H1 (cell line): ENCODE data around the gene P2RX6. TPM values are rescaled to one million over a fixed set of nuclear protein-coding genes. Genes with fewer than 3 reads are reported as not detected.

Experiments
- CTCF ChIA-PET: fragments of 300-600 bp; sonication (Branson Sonifier 250); formaldehyde crosslinking; loops from one replicate; lab custom pipeline; 2021; ENCODE audit not compliant: partially characterized antibody; lab: Charles Lee
- POLR2A ChIA-PET: fragments of 300-600 bp; sonication (Branson Sonifier 250); formaldehyde crosslinking; loops from one replicate; lab custom pipeline; 2021; ENCODE audit warnings: inconsistent platforms; ENCODE audit not compliant: partially characterized antibody; lab: Charles Lee
- DNase-seq, 2 experiments: peaks; one replicate each; pipeline versions ENCODE4 v3.0.0 to v3.0.0-alpha.2; 2010 to 2022; ENCODE audit warnings: low spot score in 2 of 2, low read depth in 1 of 2, mixed read lengths in 1 of 2
- FAIRE-seq: peaks from 2 replicates; lab custom pipeline; 2011; peaks lifted over from hg19 to GRCh38; lab: Jason Lieb, UNC
- H2AFZ ChIP-seq: 2 replicates; pipeline ENCODE4 v1.8.1; 2012; ENCODE audit warnings: low read length, inconsistent platforms
- H2AK5ac ChIP-seq: 2 replicates; pipeline ENCODE4 v1.6.1; 2013; ENCODE audit warnings: low read depth, low read length
- H2BK120ac ChIP-seq: replicated peaks from 2 replicates; pipeline ENCODE3; 2013; ENCODE audit warnings: low read depth, low read length, inconsistent platforms
- H2BK12ac ChIP-seq: 2 replicates; pipeline ENCODE4 v1.6.1; 2013; ENCODE audit warnings: low read depth, low read length
- H2BK15ac ChIP-seq: 2 replicates; pipeline ENCODE4 v1.6.1; 2013; ENCODE audit warnings: low read length
- H2BK20ac ChIP-seq: 2 replicates; pipeline ENCODE4 v1.6.1; 2013; ENCODE audit warnings: low read length
- H2BK5ac ChIP-seq: 2 replicates; pipeline ENCODE4 v1.6.1; 2013; ENCODE audit warnings: low read depth, low read length
- H3K14ac ChIP-seq: 2 replicates; pipeline ENCODE4 v1.6.1; 2013; ENCODE audit warnings: inconsistent platforms; ENCODE audit not compliant: insufficient read length
- H3K18ac ChIP-seq: 2 replicates; pipeline ENCODE4 v1.6.1; 2013; ENCODE audit warnings: low read length; ENCODE audit errors: extremely low read depth
- H3K23ac ChIP-seq: 2 replicates; pipeline ENCODE4 v1.6.1; 2013; ENCODE audit warnings: inconsistent platforms; ENCODE audit not compliant: insufficient read length
- H3K23me2 ChIP-seq: 2 replicates; pipeline ENCODE4 v1.6.1; 2013; ENCODE audit warnings: low read depth, low read length
- H3K27ac ChIP-seq: 2 replicates; pipeline ENCODE4 v1.6.1; 2011; ENCODE audit warnings: low read depth, low read length, inconsistent platforms
- H3K27me3 ChIP-seq, 4 experiments: replicated peaks in 1 of 4; 1 replicate in 1 of 4; 2 replicates in 3 of 4; pipeline versions ENCODE4 v1.6.1 to v1.8.1; 2011 to 2013; ENCODE audit warnings: low read length in 3 of 4, mild to moderate bottlenecking in 3 of 4, inconsistent platforms in 2 of 4, mixed read lengths in 2 of 4, moderate library complexity in 1 of 4; ENCODE audit not compliant: control insufficient read depth in 3 of 4, insufficient read depth in 3 of 4; ENCODE audit errors: extremely low read depth in 1 of 4
- H3K36me3 ChIP-seq, 4 experiments: 2 replicates each; pipeline versions ENCODE4 v1.6.1 to v1.8.1; 2011 to 2013; ENCODE audit warnings: mild to moderate bottlenecking in 4 of 4, low read length in 3 of 4, moderate library complexity in 2 of 4, control low read depth in 1 of 4, inconsistent platforms in 1 of 4; ENCODE audit not compliant: insufficient read depth in 4 of 4, control insufficient read depth in 2 of 4
- H3K4ac ChIP-seq: replicated peaks from 2 replicates; pipeline ENCODE3; 2013; ENCODE audit warnings: low read length, low read depth, mixed read lengths, inconsistent platforms; ENCODE audit not compliant: insufficient read length
- H3K4me1 ChIP-seq, 4 experiments: replicated peaks in 1 of 4; 1 replicate in 1 of 4; 2 replicates in 3 of 4; pipeline versions ENCODE4 v1.6.1 to v1.8.1; 2011 to 2013; ENCODE audit warnings: low read length in 3 of 4, inconsistent platforms in 2 of 4, mixed read lengths in 1 of 4; ENCODE audit not compliant: insufficient read depth in 4 of 4, control insufficient read depth in 3 of 4
- H3K4me2 ChIP-seq, 2 experiments: 2 replicates each; pipeline versions ENCODE4 v1.6.1 to v1.8.1; 2011 to 2013; ENCODE audit warnings: low read depth in 2 of 2, low read length in 2 of 2, control low read depth in 1 of 2, inconsistent platforms in 1 of 2, mild to moderate bottlenecking in 1 of 2; ENCODE audit not compliant: insufficient read depth in 1 of 2
- H3K4me3 ChIP-seq, 4 experiments: fragments of 200-600, 300-600 bp in 1 of 4; sonication (generic), shearing (Covaris generic), sonication (Bioruptor Twin) in 1 of 4; 2 replicates each; pipeline versions ENCODE4 v1.5.1 to v1.8.1; 2011 to 2016; ENCODE audit warnings: low read length in 4 of 4, low read depth in 3 of 4, control low read depth in 2 of 4, inconsistent platforms in 2 of 4, mild to moderate bottlenecking in 2 of 4, mixed read lengths in 1 of 4, moderate library complexity in 1 of 4; ENCODE audit not compliant: insufficient read depth in 2 of 4; ENCODE audit errors: extremely low read depth in 1 of 4
- H3K56ac ChIP-seq: replicated peaks from 2 replicates; pipeline ENCODE3; 2013; ENCODE audit warnings: low read depth, mild to moderate bottlenecking, mixed read lengths, low read length, inconsistent platforms; ENCODE audit not compliant: insufficient read length
- H3K79me1 ChIP-seq: 2 replicates; pipeline ENCODE4 v1.6.1; 2013; ENCODE audit warnings: low read depth, low read length, control low read depth
- H3K79me2 ChIP-seq, 2 experiments: 2 replicates each; pipeline versions ENCODE4 v1.6.1 to v1.8.1; 2012 to 2013; ENCODE audit warnings: low read length in 2 of 2, mild to moderate bottlenecking in 2 of 2, inconsistent platforms in 1 of 2; ENCODE audit not compliant: insufficient read depth in 2 of 2, control insufficient read depth in 1 of 2
- H3K9ac ChIP-seq, 4 experiments: replicated peaks in 1 of 4; 1 replicate in 1 of 4; 2 replicates in 3 of 4; pipeline versions ENCODE4 v1.6.1 to v1.8.1; 2011 to 2013; ENCODE audit warnings: low read depth in 3 of 4, low read length in 3 of 4, control low read depth in 2 of 4, mild to moderate bottlenecking in 2 of 4, moderate library complexity in 2 of 4, inconsistent platforms in 1 of 4; ENCODE audit errors: extremely low read depth in 1 of 4
- H3K9me3 ChIP-seq, 2 experiments: 2 replicates each; pipeline versions ENCODE4 v1.6.1 to v1.8.1; 2012 to 2013; ENCODE audit warnings: mild to moderate bottlenecking in 2 of 2, moderate library complexity in 2 of 2, control low read depth in 1 of 2, inconsistent platforms in 1 of 2, low read depth in 1 of 2, low read length in 1 of 2, mixed read lengths in 1 of 2; ENCODE audit not compliant: insufficient read depth in 2 of 2
- H4K20me1 ChIP-seq, 2 experiments: replicated peaks in 1 of 2; 2 replicates each; pipeline versions ENCODE3 to v1.8.1; 2011 to 2013; ENCODE audit warnings: inconsistent platforms in 2 of 2, low read length in 2 of 2, mild to moderate bottlenecking in 1 of 2; ENCODE audit not compliant: insufficient read depth in 2 of 2, control insufficient read depth in 1 of 2
- H4K5ac ChIP-seq: 2 replicates; pipeline ENCODE4 v1.6.1; 2013; ENCODE audit warnings: low read length, low read depth, mixed read lengths, inconsistent platforms; ENCODE audit not compliant: insufficient read length
- H4K8ac ChIP-seq: 2 replicates; pipeline ENCODE4 v1.8.0; 2013; ENCODE audit warnings: mild to moderate bottlenecking, moderate library complexity, low read length, inconsistent platforms; ENCODE audit not compliant: insufficient read depth; ENCODE audit errors: extremely low read depth
- H4K91ac ChIP-seq: replicated peaks from 2 replicates; pipeline ENCODE3; 2013; ENCODE audit warnings: low read length, mixed read lengths, inconsistent platforms; ENCODE audit not compliant: insufficient read length
- ASH2L ChIP-seq: fragments of 200-600, 300-600 bp; sonication (generic); IDR thresholded peaks from one replicate; pipeline ENCODE4 v1.7.1; 2017; ENCODE audit warnings: low read length
- POLR2A ChIP-seq, 2 experiments: IDR thresholded peaks; 1 replicate in 1 of 2; 2 replicates in 1 of 2; pipeline ENCODE4 v1.6.1; 2011; ENCODE audit warnings: low read depth in 2 of 2, low read length in 2 of 2, mild to moderate bottlenecking in 2 of 2; ENCODE audit errors: control extremely low read depth in 1 of 2
- SUZ12 ChIP-seq: fragments of 200-600 bp; sonication (generic); IDR thresholded peaks from 2 replicates; pipeline ENCODE4 v1.6.1; 2012; ENCODE audit warnings: mild to moderate bottlenecking, inconsistent platforms, low read length, moderate library complexity, mixed read lengths
- WGBS, 2 experiments: shearing (Covaris generic) in 1 of 2; methylation state at CpG; one replicate each; pipeline versions ENCODE4 v1.1.6 to v1.1.7; 2013 to 2015; ENCODE audit warnings: low lambda C conversion rate in 2 of 2, mixed read lengths in 2 of 2, inconsistent platforms in 1 of 2, low coverage in 1 of 2, missing lambda C conversion rate in 1 of 2; ENCODE audit not compliant: insufficient replicate concordance in 2 of 2, insufficient coverage in 1 of 2, insufficient read length in 1 of 2; ENCODE audit errors: extremely low coverage in 1 of 2, missing lambda C conversion rate in 1 of 2; 5-methylcytosine and 5-hydroxymethylcytosine counted together
- polyA plus RNA-seq, 7 experiments: library from polyadenylated mRNA; depleted of rRNA in 3 of 7; stranded (reverse) in 5 of 7; unstranded in 2 of 7; fragments of >200 nt in 5 of 7; fragments of 200-250 nt in 2 of 7; gene quantifications; 1 replicate in 5 of 7; 2 replicates in 1 of 7; 4 replicates in 1 of 7; pipeline versions ENCODE4 v1.2.1 to v1.2.3, GENCODE V29; 2011 to 2013; ENCODE audit warnings: missing spikeins in 2 of 7, mixed read lengths in 2 of 7
- total RNA-seq: library from RNA; stranded (reverse); fragmentation: NEBNext Ultra II Directional; extraction: Animal tissue kit (Norgen Biotek cat#: 25700); gene quantifications from 2 replicates; pipeline ENCODE4 v1.2.1, GENCODE V29; 2021

P2RX6 gene
- total and polyA plus RNA-seq, 2 of the 8 experiments (the other 6 are each of a cell fraction or from before 2014, with no cell fraction given), result 0.09 TPM; not detected in 1

DNA sequence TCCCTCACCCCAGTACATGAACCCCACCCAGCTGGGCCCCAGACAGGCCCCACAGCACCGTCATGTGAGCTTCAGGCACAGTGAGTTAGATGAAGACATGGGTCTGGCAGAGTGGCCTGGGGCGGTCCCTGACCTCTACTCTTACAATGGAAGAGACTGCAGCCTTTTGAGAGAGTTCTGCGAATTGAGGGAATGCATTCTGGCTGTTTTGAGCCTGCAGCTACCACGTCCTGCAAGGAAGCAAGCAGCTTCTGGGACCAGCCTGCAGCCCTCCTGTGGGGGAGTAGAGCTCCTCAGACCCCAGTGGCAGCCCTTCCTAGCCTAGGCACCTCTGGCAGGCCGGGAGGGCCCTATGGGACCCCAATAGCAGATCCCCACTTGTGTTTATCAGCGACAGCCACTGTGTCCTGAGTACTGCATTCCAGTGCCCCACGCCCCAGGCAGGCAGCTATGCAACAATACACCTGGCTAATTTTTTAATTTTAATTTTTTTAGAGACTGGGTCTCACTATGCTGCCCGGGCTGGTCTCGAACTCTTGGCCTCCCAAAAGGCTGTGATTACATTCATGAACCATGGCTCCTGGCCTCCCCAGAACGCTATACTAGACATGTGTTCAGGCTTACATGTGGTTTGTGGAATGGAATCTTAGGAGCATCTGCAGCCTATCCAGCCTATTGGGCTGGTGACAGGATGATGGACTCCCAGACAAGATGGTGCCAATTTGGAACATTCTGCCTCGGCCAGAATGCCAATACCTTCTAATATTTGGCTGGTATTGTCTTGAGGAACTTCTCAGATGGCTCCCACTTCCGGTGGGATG, 18.1 kb downstream of the P2RX6 start:
- 75% methylated on average over 12 of the region's 12 CpGs; no CpG with 5 or more reads in 1 of the 2 experiments for WGBS, 2 experiments

More for the DNA sequence above, 18.1 kb downstream of the P2RX6 start:
- Histone ChIP-seq H2BK5ac (no peak overlapping the region), H3K56ac (no peak overlapping the region), H3K18ac (peak overlapping the region; percentile 32), H3K27me3 (peaks cover 6 to 31% (median 26%) of the 10 kb centered on the region in 4 experiments), H4K20me1 (no peaks in the 10 kb centered on the region), H3K4me3 (peak overlapping the region; percentile 45 to 70 (median 49)), H3K4me1 (peaks cover 0 to 4% (median 2%) of the 10 kb centered on the region in 4 experiments; a peak in 3 of 7 replicates), H3K27ac (no peak overlapping the region), H2AK5ac (no peak overlapping the region), H3K23me2 (peaks cover 9% of the 10 kb centered on the region; the same call in 1 of the 2 replicates), H3K4ac (no peak overlapping the region), H3K79me2 (no peaks in the 10 kb centered on the region), H3K14ac (no peak overlapping the region), H4K8ac (no peak overlapping the region; the same call in 1 of the 2 replicates), H2BK12ac (0 out of 2 replicates have a peak overlapping the region, but pooled peaks have one; percentile 39), H3K36me3 (no peaks in the 10 kb centered on the region), H2BK120ac (no peak overlapping the region), H3K23ac (no peak overlapping the region), H3K9me3 (no peaks in the 10 kb centered on the region), H4K91ac (no peak overlapping the region), H4K5ac (no peak overlapping the region), H2BK15ac (no peak overlapping the region), H3K4me2 (peak overlapping the region; percentile 65 to 78), H3K79me1 (no peaks in the 10 kb centered on the region), H2BK20ac (0 out of 2 replicates have a peak overlapping the region, but pooled peaks have one; percentile 32), H3K9ac (no peak overlapping the region), H2AFZ (peak overlapping the region; percentile 89)
- FAIRE-seq (no peak), DNase-seq (no peak)
- ChIA-PET POLR2A (no interaction called here), CTCF (interaction anchor here (1.1 to 5.5 kb wide), 4 partner anchors 12 to 19 kb away, joined by 3 to 37 read pairs (median 4); partner anchors contain the start of gene LRRC74B)
- peak; percentile 45; the same call in 1 of the 2 replicates for TF ChIP-seq SUZ12
- TF ChIP-seq POLR2A (IDR thresholded peaks at IDR 0.05; ENCODE audit: control extremely low read depth in 1 of 2, low read depth in 2 of 2, low read length in 2 of 2), result no peak
- TF ChIP-seq ASH2L, result peak; percentile 1
